ENCODE data around the gene URI1. TPM values are rescaled to one million over a fixed set of nuclear protein-coding genes. Genes with fewer than 3 reads are reported as not detected.
A peak's percentile ranks its signal among the peaks of the same experiment; 100 is the strongest.

URI1 gene
- total RNA-seq, 2 experiments from 2014 or later, result 65.9 to 69.8 TPM

GRCh38 chr19:29926031-29926430, 16.0 kb upstream of the URI1 start:
- no peak overlapping the region for H3K27ac Mint-ChIP-seq
- no peak overlapping the region for H3K4me3 Mint-ChIP-seq
- no peaks in the 10 kb centered on the region for H3K27me3 Mint-ChIP-seq (ENCODE audit: low read depth)
- no peaks in the 10 kb centered on the region for H3K9me3 Mint-ChIP-seq
- CTCF ChIA-PET, result no interaction called here
- DNase-seq, result no peak
- peaks cover 2% of the 10 kb centered on the region for H3K4me1 Mint-ChIP-seq (ENCODE audit: low read depth)
- H3K36me3 Mint-ChIP-seq (ENCODE audit: low read depth), result no peaks in the 10 kb centered on the region
- intact Hi-C loops (cut with micrococcal nuclease), result no loop called here

- CTCF ChIA-PET, result interaction anchor here (0.7 kb wide), 1 partner anchor 66 kb away, joined by 4 read pairs; no protein-coding TSS in a partner anchor
- H3K27ac Mint-ChIP-seq, result no peak overlapping the region
- no peaks in the 10 kb centered on the region for H3K27me3 Mint-ChIP-seq (ENCODE audit: low read depth)
- no peak overlapping the region for H3K4me3 Mint-ChIP-seq
- no peaks in the 10 kb centered on the region for H3K36me3 Mint-ChIP-seq (ENCODE audit: low read depth)
- intact Hi-C loops (cut with micrococcal nuclease), result no loop called here
- peaks cover 2% of the 10 kb centered on the region for H3K4me1 Mint-ChIP-seq (ENCODE audit: low read depth)
- DNase-seq, result no peak
- no peaks in the 10 kb centered on the region for H3K9me3 Mint-ChIP-seq
Measured at GRCh38 chr19:29926801-29927200, 15.2 kb upstream of the URI1 start.

GRCh38 chr19:29927944-29928625, 14.0 kb upstream of the URI1 start:
- Mint-ChIP-seq H3K9me3 (no peaks in the 10 kb centered on the region), H3K27me3 (ENCODE audit: low read depth) (no peaks in the 10 kb centered on the region), H3K4me3 (no peak overlapping the region), H3K4me1 (ENCODE audit: low read depth) (peaks cover 2% of the 10 kb centered on the region), H3K36me3 (ENCODE audit: low read depth) (no peaks in the 10 kb centered on the region), H3K27ac (no peak overlapping the region)
- intact Hi-C loops (cut with micrococcal nuclease), result no loop called here
- no peak for DNase-seq
- CTCF ChIA-PET, result no interaction called here

DNA sequence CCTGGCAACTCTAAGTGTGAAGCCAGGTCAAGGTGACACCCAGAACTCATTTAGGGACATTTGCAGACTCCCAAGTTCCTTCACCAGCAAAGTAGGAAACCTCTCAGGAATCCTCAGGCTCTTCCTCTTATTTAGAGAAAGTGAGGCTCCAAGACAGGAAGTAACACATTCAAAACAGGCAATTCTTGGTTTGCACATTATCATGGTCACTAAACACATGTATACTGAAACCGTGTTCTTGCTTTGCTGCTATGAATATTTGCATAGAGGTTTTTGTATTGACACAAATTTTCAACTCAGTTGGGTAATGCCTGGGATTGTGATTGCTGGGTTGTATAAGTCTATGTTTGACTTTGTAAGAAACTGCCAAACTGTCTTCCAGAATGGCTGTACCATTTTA, 13.2 kb upstream of the URI1 start:
- Mint-ChIP-seq H3K36me3 (ENCODE audit: low read depth) (no peaks in the 10 kb centered on the region), H3K4me1 (ENCODE audit: low read depth) (peaks cover 2% of the 10 kb centered on the region), H3K27me3 (ENCODE audit: low read depth) (no peaks in the 10 kb centered on the region), H3K4me3 (no peak overlapping the region), H3K27ac (no peak overlapping the region), H3K9me3 (no peaks in the 10 kb centered on the region)
- DNase-seq, result no peak
- CTCF ChIA-PET, result no interaction called here
- intact Hi-C loops (cut with micrococcal nuclease), result no loop called here

DNA sequence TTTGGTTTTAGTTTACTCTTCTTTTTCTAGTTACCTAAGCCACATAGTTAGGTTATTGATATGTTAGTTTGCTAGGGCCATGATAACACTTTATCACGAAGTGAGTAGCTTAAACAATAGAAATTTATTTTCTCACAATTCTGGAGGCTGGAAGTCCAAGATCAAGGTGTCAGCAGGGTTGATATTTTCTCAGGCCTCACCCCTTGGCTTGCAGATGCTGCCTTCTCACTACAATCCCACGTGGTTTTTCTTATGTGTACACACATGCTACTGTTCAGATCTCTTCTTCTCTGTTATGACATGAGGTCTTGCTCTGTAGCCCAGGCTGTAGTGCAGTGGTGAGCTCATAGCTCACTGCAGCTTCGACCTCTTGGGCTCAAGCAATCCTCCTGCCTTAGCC, 7.8 kb upstream of the URI1 start:
- CTCF ChIA-PET, result no interaction called here
- no peaks in the 10 kb centered on the region for H3K27me3 Mint-ChIP-seq (ENCODE audit: low read depth)
- H3K36me3 Mint-ChIP-seq (ENCODE audit: low read depth), result peaks cover 8% of the 10 kb centered on the region
- intact Hi-C loops (cut with micrococcal nuclease), result no loop called here
- no peaks in the 10 kb centered on the region for H3K4me1 Mint-ChIP-seq (ENCODE audit: low read depth)
- no peak overlapping the region for H3K4me3 Mint-ChIP-seq
- no peak overlapping the region for H3K27ac Mint-ChIP-seq
- H3K9me3 Mint-ChIP-seq, result peaks cover 15% of the 10 kb centered on the region
- no peak for DNase-seq

DNA sequence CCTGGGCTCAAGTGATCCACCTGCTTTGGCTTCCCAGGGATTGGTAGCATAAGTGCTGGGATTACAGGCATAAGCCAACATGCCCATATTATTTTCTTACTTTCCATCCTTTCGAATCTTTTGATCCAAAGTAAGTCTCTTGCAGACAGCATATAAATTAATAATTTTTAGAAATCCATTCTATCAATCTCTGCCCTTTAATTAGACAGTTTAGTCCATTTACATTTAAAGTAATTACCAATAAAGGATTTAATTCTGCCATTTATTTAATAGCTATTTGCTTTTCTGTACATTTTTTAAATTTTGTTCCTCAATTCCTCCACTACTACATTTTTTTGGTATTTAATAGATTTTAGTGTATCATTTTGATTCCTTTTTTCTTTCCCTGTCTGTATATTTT, 7.3 kb upstream of the URI1 start:
- H3K27ac Mint-ChIP-seq, result no peak overlapping the region
- intact Hi-C loops (cut with micrococcal nuclease), result no loop called here
- DNase-seq, result no peak
- H3K4me3 Mint-ChIP-seq, result no peak overlapping the region
- peaks cover 15% of the 10 kb centered on the region for H3K9me3 Mint-ChIP-seq
- CTCF ChIA-PET, result interaction anchor here (0.6 to 0.7 kb wide), 2 partner anchors 32 to 1275 kb away, joined by 3 read pairs; no protein-coding TSS in a partner anchor
- H3K4me1 Mint-ChIP-seq (ENCODE audit: low read depth), result no peaks in the 10 kb centered on the region
- peaks cover 8% of the 10 kb centered on the region for H3K36me3 Mint-ChIP-seq (ENCODE audit: low read depth)
- H3K27me3 Mint-ChIP-seq (ENCODE audit: low read depth), result peaks cover 2% of the 10 kb centered on the region

DNA sequence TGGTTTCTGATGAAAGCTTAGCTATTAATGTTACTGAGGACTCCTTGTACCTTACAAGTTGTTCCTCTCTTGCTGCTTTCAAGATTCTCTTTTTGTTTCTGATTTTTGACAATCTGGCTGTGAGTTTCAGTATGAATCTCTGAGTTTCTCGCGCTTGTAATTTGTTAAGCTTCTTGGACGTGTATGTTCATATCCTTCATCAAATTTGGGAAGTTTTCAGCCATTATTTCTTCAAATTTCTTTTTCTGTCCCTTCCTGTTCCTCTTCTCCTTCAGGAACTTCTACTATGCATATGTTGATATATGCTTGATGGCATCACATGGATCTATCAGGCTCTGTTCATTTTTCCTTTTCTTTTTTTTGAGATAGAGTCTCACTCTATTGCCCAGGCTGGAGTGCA, 5.6 kb upstream of the URI1 start:
- H3K4me3 Mint-ChIP-seq, result no peak overlapping the region
- CTCF ChIA-PET, result no interaction called here
- peaks cover 8% of the 10 kb centered on the region for H3K36me3 Mint-ChIP-seq (ENCODE audit: low read depth)
- intact Hi-C loops (cut with micrococcal nuclease), result no loop called here
- peaks cover 2% of the 10 kb centered on the region for H3K27me3 Mint-ChIP-seq (ENCODE audit: low read depth)
- peaks cover 15% of the 10 kb centered on the region for H3K9me3 Mint-ChIP-seq
- no peak overlapping the region for H3K27ac Mint-ChIP-seq
- peaks cover 8% of the 10 kb centered on the region for H3K4me1 Mint-ChIP-seq (ENCODE audit: low read depth)
- no peak for DNase-seq

DNA sequence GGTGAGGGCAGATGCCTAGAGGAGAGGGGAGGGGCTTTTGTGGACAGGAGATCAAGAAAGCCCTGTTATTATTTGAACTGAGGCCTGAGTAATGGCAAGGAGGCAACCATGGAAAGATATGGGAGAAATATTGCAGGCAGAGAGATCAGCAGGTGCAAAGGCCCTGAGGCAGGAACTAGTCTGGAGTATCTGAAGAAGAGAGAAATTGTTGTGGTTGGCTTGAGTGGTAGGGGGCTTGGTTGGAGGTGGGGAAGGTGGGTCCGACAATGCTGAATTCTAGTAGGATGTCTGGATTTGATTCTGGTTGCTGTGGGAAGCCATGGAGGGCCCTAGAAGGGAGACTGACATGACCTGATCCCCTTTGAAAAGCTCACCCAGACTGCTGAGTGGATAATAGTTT, 2.4 kb upstream of the URI1 start:
- intact Hi-C loops (cut with micrococcal nuclease), result loop anchor here (5.0 to 10.0 kb wide), 3 partner anchors 267 to 1275 kb away; no protein-coding TSS in a partner anchor
- peaks cover 15% of the 10 kb centered on the region for H3K36me3 Mint-ChIP-seq (ENCODE audit: low read depth)
- no peak overlapping the region for H3K4me3 Mint-ChIP-seq
- H3K4me1 Mint-ChIP-seq (ENCODE audit: low read depth), result peaks cover 21% of the 10 kb centered on the region
- peaks cover 2% of the 10 kb centered on the region for H3K27me3 Mint-ChIP-seq (ENCODE audit: low read depth)
- H3K27ac Mint-ChIP-seq, result no peak overlapping the region
- H3K9me3 Mint-ChIP-seq, result peaks cover 10% of the 10 kb centered on the region
- DNase-seq, result no peak
- CTCF ChIA-PET, result no interaction called here

GRCh38 chr19:29940971-29941585, 961 bp upstream of the URI1 start:
- Mint-ChIP-seq H3K9me3 (peaks cover 10% of the 10 kb centered on the region), H3K36me3 (ENCODE audit: low read depth) (peaks cover 15% of the 10 kb centered on the region), H3K4me1 (ENCODE audit: low read depth) (peaks cover 33% of the 10 kb centered on the region), H3K27ac (no peak overlapping the region), H3K4me3 (peak overlapping the region; percentile 29), H3K27me3 (ENCODE audit: low read depth) (peaks cover 2% of the 10 kb centered on the region)
- DNase-seq, result no peak
- intact Hi-C loops (cut with micrococcal nuclease), result loop anchor here (5.0 to 10.0 kb wide), 3 partner anchors 269 to 1274 kb away; no protein-coding TSS in a partner anchor
- CTCF ChIA-PET, result interaction anchor here (0.6 to 0.7 kb wide), 5 partner anchors 15 to 584 kb away, joined by 3 read pairs; no protein-coding TSS in a partner anchor

- Mint-ChIP-seq H3K27ac (peak overlapping the region; percentile 90), H3K9me3 (no peaks in the 10 kb centered on the region), H3K36me3 (ENCODE audit: low read depth) (peaks cover 8% of the 10 kb centered on the region), H3K4me1 (ENCODE audit: low read depth) (peaks cover 45% of the 10 kb centered on the region), H3K4me3 (peak overlapping the region; percentile 97), H3K27me3 (ENCODE audit: low read depth) (peaks cover 2% of the 10 kb centered on the region)
- peak; percentile 76 for DNase-seq
- CTCF ChIA-PET, result no interaction called here
- intact Hi-C loops (cut with micrococcal nuclease), result loop anchor here (1.0 to 10.0 kb wide), 7 partner anchors 10 to 1272 kb away; partner anchors contain the start of gene POP4
Measured at GRCh38 chr19:29942404-29943261, 594 bp downstream of the URI1 start.

GRCh38 chr19:29943615-29944014, 1.6 kb downstream of the URI1 start:
- intact Hi-C loops (cut with micrococcal nuclease), result loop anchor here (1.0 to 10.0 kb wide), 6 partner anchors 9 to 1271 kb away; partner anchors contain the start of gene CCNE1
- CTCF ChIA-PET, result no interaction called here
- Mint-ChIP-seq H3K27me3 (ENCODE audit: low read depth) (peaks cover 2% of the 10 kb centered on the region), H3K36me3 (ENCODE audit: low read depth) (peaks cover 17% of the 10 kb centered on the region), H3K27ac (peak overlapping the region; percentile 90), H3K9me3 (peaks cover 3% of the 10 kb centered on the region), H3K4me1 (ENCODE audit: low read depth) (peaks cover 54% of the 10 kb centered on the region), H3K4me3 (peak overlapping the region; percentile 97)
- no peak for DNase-seq

DNA sequence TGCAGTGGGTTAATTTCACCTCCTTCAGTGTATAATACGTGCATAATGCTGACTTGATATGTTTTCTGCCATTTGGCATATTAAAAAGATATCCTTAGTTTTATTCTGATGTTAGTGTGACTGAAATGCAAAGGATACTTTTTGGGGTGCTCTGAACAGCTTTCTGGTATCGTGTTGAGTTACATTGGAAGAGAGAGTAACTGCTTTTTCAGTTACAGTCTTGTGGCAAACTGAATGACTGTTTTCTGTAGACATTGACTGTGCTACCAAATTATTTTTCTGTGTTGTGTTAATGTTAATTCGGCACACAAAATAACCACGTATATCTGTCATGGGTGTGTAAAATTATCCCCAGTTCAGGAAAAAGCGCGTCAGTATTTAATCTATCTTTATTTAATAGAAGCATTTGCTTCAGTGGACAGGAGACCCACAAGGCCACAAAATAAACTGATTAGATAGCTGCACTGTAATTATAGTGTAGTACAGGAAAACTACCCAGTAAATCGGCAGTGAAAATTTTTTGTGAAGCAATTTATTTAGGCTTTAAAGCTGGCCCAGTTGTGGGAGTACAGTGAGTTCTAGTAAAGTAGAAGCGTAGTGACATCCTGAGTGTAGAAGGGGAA, 2.5 kb downstream of the URI1 start:
- Mint-ChIP-seq H3K4me3 (peak overlapping the region; percentile 45), H3K36me3 (ENCODE audit: low read depth) (peaks cover 21% of the 10 kb centered on the region), H3K9me3 (peaks cover 3% of the 10 kb centered on the region), H3K4me1 (ENCODE audit: low read depth) (peaks cover 58% of the 10 kb centered on the region), H3K27ac (peak overlapping the region; percentile 80), H3K27me3 (ENCODE audit: low read depth) (peaks cover 2% of the 10 kb centered on the region)
- CTCF ChIA-PET, result interaction anchor here (1.5 to 3.0 kb wide), 3 partner anchors 11 to 185 kb away, joined by 3 to 11 read pairs (median 5); no protein-coding TSS in a partner anchor
- DNase-seq, result no peak
- intact Hi-C loops (cut with micrococcal nuclease), result loop anchor here (1.0 to 10.0 kb wide), 5 partner anchors 34 to 1270 kb away; partner anchors contain the start of gene CCNE1

Measured in activated naive CD4-positive, alpha-beta T cell treated with anti-CD3 and anti-CD28 coated beads for 36 hours (primary cell).